ENCODE data around the gene SCAF8. TPM values are rescaled to one million over a fixed set of nuclear protein-coding genes. Genes with fewer than 3 reads are reported as not detected.

SCAF8 gene
- total and polyA plus RNA-seq, 9 of the 15 experiments (the other 6 are each of a cell fraction or from before 2014, with no cell fraction given) = 10.5 to 46.6 (median 23.2) TPM

GRCh38 chr6:154840363-154840762 is 107.1 kb downstream of the SCAF8 start (continued):
- TF ChIP-seq XRCC4 (IDR thresholded peaks at IDR 0.05; ENCODE audit: extremely low read depth, insufficient read depth, insufficient read length) = no peak
- TF ChIP-seq ZBTB11 (CRISPR knock-in tag; IDR thresholded peaks at IDR 0.05) = peak in 1 of 3 experiments; percentile 79; a peak in 2 of 6 replicates
- TF ChIP-seq MCM5 (IDR thresholded peaks at IDR 0.05; ENCODE audit: low read depth) = no peak
- TF ChIP-seq ZFP1 (CRISPR knock-in tag; IDR thresholded peaks at IDR 0.05) = peak; percentile 51; the same call in 1 of the 2 replicates
- TF ChIP-seq ZNF324 (CRISPR knock-in tag; IDR thresholded peaks at IDR 0.05) = no peak
- no peak for TF ChIP-seq IRF9 (tag; IDR thresholded peaks at IDR 0.05)
- TF ChIP-seq FIP1L1 (IDR thresholded peaks at IDR 0.05; ENCODE audit: low read depth, low read length, poor library complexity, severe bottlenecking) = no peak
- peak; percentile 88 for TF ChIP-seq ZNF3 (CRISPR knock-in tag; IDR thresholded peaks at IDR 0.05)
- TF ChIP-seq RHOXF2B (CRISPR knock-in tag; conservative IDR thresholded peaks at IDR 0.05) = 0 out of 2 replicates have a peak, but pooled peaks have one; percentile 43
- TF ChIP-seq ZNF707 (CRISPR knock-in tag; conservative IDR thresholded peaks at IDR 0.05) = peak; percentile 86
- TF ChIP-seq, protein P1, sequence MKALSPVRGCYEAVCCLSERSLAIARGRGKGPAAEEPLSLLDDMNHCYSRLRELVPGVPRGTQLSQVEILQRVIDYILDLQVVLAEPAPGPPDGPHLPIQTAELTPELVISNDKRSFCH (CRISPR knock-in tag; IDR thresholded peaks at IDR 0.05) = peak; percentile 82
- TF ChIP-seq, protein P1 (tag; IDR thresholded peaks at IDR 0.05) = no peak
- peak; percentile 96 for TF ChIP-seq SLC30A9 (CRISPR knock-in tag; IDR thresholded peaks at IDR 0.05)
- peak; percentile 67; the same call in 1 of the 2 replicates for TF ChIP-seq STAT5B (CRISPR knock-in tag; IDR thresholded peaks at IDR 0.05)
- TF ChIP-seq ZNF668 (CRISPR knock-in tag; IDR thresholded peaks at IDR 0.05) = 0 out of 2 replicates have a peak, but pooled peaks have one; percentile 36
- peak; percentile 97 for TF ChIP-seq PPARD (CRISPR knock-in tag; IDR thresholded peaks at IDR 0.05)
- TF ChIP-seq, protein P2, sequence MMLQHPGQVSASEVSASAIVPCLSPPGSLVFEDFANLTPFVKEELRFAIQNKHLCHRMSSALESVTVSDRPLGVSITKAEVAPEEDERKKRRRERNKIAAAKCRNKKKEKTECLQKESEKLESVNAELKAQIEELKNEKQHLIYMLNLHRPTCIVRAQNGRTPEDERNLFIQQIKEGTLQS (IDR thresholded peaks at IDR 0.05) = no peak
- TF ChIP-seq, protein P2 (CRISPR knock-in tag; conservative IDR thresholded peaks at IDR 0.05) = no peak
- TF ChIP-seq PHTF2 (CRISPR knock-in tag; IDR thresholded peaks at IDR 0.05) = 0 out of 2 replicates have a peak, but pooled peaks have one; percentile 46
- peak; percentile 70; the same call in 1 of the 2 replicates for TF ChIP-seq HIVEP1 (CRISPR knock-in tag; IDR thresholded peaks at IDR 0.05)
- 0 out of 2 replicates have a peak, but pooled peaks have one; percentile 38 for TF ChIP-seq PTTG1 (tag; IDR thresholded peaks at IDR 0.05; ENCODE audit: low read depth)
- 0 out of 2 replicates have a peak, but pooled peaks have one; percentile 52 for TF ChIP-seq PTRF (tag; IDR thresholded peaks at IDR 0.05)
- no peak for TF ChIP-seq ZNF384 (IDR thresholded peaks at IDR 0.05; ENCODE audit: low read depth, low read length)
- TF ChIP-seq NFIX (CRISPR knock-in tag; IDR thresholded peaks at IDR 0.05; ENCODE audit: low read depth) = peak; percentile 92
- peak; percentile 87; the same call in 1 of the 2 replicates for TF ChIP-seq CHCHD3 (CRISPR knock-in tag; IDR thresholded peaks at IDR 0.05)

Measured in K562 (cell line).